ENCODE results near the gene CAMKK2.

The CAMKK2 gene

GRCh38 chr12:121295116-121295745 lies 1.3 kb downstream of the CAMKK2 start:
- DNase-seq = no peak
- no peaks in the 10 kb centered on the region for H3K9me3 ChIP-seq
- peaks cover 3% of the 10 kb centered on the region; the same call in 1 of the 2 replicates for H3K4me1 ChIP-seq
- peaks cover 18% of the 10 kb centered on the region for H3K36me3 ChIP-seq
- H3K27me3 ChIP-seq = no peaks in the 10 kb centered on the region
- peak overlapping the region; percentile 86 for H3K4me3 ChIP-seq (ENCODE audit: low read depth, low read length)
- no peak for TF ChIP-seq CTCF (IDR thresholded peaks at IDR 0.05; ENCODE audit: low read depth, low read length)

GRCh38 chr12:121294151-121294889 lies 2.2 kb downstream of the CAMKK2 start:
- H3K27me3 ChIP-seq = no peaks in the 10 kb centered on the region
- H3K4me3 ChIP-seq (ENCODE audit: low read depth, low read length) = no peak overlapping the region
- no peak for TF ChIP-seq CTCF (IDR thresholded peaks at IDR 0.05; ENCODE audit: low read depth, low read length)
- peaks cover 18% of the 10 kb centered on the region for H3K36me3 ChIP-seq
- H3K9me3 ChIP-seq = no peaks in the 10 kb centered on the region
- DNase-seq = no peak
- peaks cover 3% of the 10 kb centered on the region; the same call in 1 of the 2 replicates for H3K4me1 ChIP-seq

DNA sequence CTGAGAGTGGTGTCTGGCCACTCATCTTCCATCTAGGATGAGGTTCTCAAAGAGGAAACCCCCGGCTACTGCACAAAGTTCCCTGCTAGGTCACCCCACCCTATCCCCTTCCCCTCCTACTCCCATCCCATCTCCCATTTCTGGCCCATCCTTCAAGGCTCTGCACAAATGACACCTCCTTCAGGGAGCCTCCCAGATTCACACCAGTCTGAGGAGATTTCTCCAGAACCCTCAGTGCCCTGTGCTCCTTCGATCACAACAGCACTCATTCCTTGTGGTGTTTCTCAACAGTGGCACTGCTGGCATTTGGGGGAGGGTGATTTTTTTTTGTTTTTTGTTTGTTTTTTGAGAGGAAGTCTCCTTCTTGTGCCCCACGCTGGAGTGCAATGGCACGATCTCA lies 2.9 kb downstream of the CAMKK2 start:
- Histone ChIP-seq H3K27me3 (no peaks in the 10 kb centered on the region), H3K9me3 (no peaks in the 10 kb centered on the region), H3K36me3 (peaks cover 18% of the 10 kb centered on the region), H3K4me3 (ENCODE audit: low read depth, low read length) (no peak overlapping the region), H3K4me1 (peaks cover 3% of the 10 kb centered on the region; the same call in 1 of the 2 replicates)
- no peak for DNase-seq
- no peak for TF ChIP-seq CTCF (IDR thresholded peaks at IDR 0.05; ENCODE audit: low read depth, low read length)

DNA sequence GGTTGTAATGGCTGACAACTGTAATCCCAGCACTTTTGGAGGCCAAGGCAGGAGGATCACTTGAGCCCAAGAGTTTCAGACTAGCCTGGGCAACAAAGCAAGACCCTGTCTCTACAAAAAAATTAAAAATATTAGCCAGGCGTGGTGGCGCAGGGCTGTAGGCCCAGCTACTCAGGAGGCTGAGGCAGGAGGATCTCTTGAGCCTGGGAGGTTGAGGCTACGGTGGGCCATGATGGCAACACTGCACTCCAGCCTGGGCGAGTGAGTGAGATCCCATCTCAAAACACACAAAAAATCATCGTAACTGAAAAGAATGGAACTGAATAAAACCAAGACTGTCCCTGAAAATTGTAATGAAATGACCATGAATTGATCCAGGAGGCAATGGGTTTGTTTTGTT lies 6.1 kb downstream of the CAMKK2 start:
- TF ChIP-seq CTCF (IDR thresholded peaks at IDR 0.05; ENCODE audit: low read depth, low read length) = no peak
- Histone ChIP-seq H3K9me3 (no peaks in the 10 kb centered on the region), H3K4me1 (no peaks in the 10 kb centered on the region), H3K36me3 (peaks cover 18% of the 10 kb centered on the region), H3K27me3 (no peaks in the 10 kb centered on the region), H3K4me3 (ENCODE audit: low read depth, low read length) (no peak overlapping the region)
- DNase-seq = no peak

- Histone ChIP-seq H3K4me3 (ENCODE audit: low read depth, low read length) (no peak overlapping the region), H3K9me3 (no peaks in the 10 kb centered on the region), H3K36me3 (peaks cover 18% of the 10 kb centered on the region), H3K27me3 (no peaks in the 10 kb centered on the region), H3K4me1 (no peaks in the 10 kb centered on the region)
- TF ChIP-seq CTCF (IDR thresholded peaks at IDR 0.05; ENCODE audit: low read depth, low read length) = no peak
- no peak for DNase-seq
Measured at GRCh38 chr12:121289962-121290361, 6.5 kb downstream of the CAMKK2 start.

- no peaks in the 10 kb centered on the region for H3K27me3 ChIP-seq
- H3K4me1 ChIP-seq = no peaks in the 10 kb centered on the region
- H3K36me3 ChIP-seq = peaks cover 13% of the 10 kb centered on the region
- no peak for DNase-seq
- no peak for TF ChIP-seq CTCF (IDR thresholded peaks at IDR 0.05; ENCODE audit: low read depth, low read length)
- no peak overlapping the region for H3K4me3 ChIP-seq (ENCODE audit: low read depth, low read length)
- H3K9me3 ChIP-seq = no peaks in the 10 kb centered on the region
Measured at GRCh38 chr12:121288986-121289385, 7.5 kb downstream of the CAMKK2 start.
